GM06990 (cell line): ENCODE data around the gene ZNF460.

Experiments used
- DNase-seq: peaks from one replicate; pipeline ENCODE4 v3.0.0-alpha.2; 2011; ENCODE audit not compliant: insufficient read length; ENCODE audit errors: extremely low read depth
- H3K27me3 ChIP-seq: replicated peaks from 2 replicates; pipeline ENCODE4 v1.6.0; 2011; ENCODE audit warnings: low read length; ENCODE audit not compliant: control insufficient read depth, insufficient read depth
- H3K36me3 ChIP-seq: 2 replicates; pipeline ENCODE4 v1.5.1; 2011; ENCODE audit warnings: low read length; ENCODE audit not compliant: control insufficient read depth, insufficient read depth
- H3K4me3 ChIP-seq: replicated peaks from 2 replicates; pipeline ENCODE4 v1.5.1; 2011; ENCODE audit warnings: low read depth, mild to moderate bottlenecking, control low read depth, low read length
- TF ChIP-seq, protein P1 (sequence below): IDR thresholded peaks from 2 replicates; pipeline ENCODE4 v1.5.1; 2011; ENCODE audit warnings: low read length, control low read depth, mild to moderate bottlenecking, inconsistent platforms; ENCODE audit not compliant: insufficient read depth, poor library complexity, severe bottlenecking

The ZNF460 gene

GRCh38 chr19:57324992-57325391 is 44.7 kb downstream of the ZNF460 start:
- H3K27me3 ChIP-seq = no peaks in the 10 kb centered on the region
- no peak overlapping the region for H3K4me3 ChIP-seq
- TF ChIP-seq, protein P1, sequence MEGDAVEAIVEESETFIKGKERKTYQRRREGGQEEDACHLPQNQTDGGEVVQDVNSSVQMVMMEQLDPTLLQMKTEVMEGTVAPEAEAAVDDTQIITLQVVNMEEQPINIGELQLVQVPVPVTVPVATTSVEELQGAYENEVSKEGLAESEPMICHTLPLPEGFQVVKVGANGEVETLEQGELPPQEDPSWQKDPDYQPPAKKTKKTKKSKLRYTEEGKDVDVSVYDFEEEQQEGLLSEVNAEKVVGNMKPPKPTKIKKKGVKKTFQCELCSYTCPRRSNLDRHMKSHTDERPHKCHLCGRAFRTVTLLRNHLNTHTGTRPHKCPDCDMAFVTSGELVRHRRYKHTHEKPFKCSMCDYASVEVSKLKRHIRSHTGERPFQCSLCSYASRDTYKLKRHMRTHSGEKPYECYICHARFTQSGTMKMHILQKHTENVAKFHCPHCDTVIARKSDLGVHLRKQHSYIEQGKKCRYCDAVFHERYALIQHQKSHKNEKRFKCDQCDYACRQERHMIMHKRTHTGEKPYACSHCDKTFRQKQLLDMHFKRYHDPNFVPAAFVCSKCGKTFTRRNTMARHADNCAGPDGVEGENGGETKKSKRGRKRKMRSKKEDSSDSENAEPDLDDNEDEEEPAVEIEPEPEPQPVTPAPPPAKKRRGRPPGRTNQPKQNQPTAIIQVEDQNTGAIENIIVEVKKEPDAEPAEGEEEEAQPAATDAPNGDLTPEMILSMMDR = no peak
- DNase-seq = no peak
- peaks cover 17% of the 10 kb centered on the region for H3K36me3 ChIP-seq

GRCh38 chr19:57327993-57328392 is 47.7 kb downstream of the ZNF460 start:
- TF ChIP-seq, protein P1 = no peak
- H3K27me3 ChIP-seq = no peaks in the 10 kb centered on the region
- peaks cover 17% of the 10 kb centered on the region for H3K36me3 ChIP-seq
- no peak for DNase-seq
- no peak overlapping the region for H3K4me3 ChIP-seq

DNA sequence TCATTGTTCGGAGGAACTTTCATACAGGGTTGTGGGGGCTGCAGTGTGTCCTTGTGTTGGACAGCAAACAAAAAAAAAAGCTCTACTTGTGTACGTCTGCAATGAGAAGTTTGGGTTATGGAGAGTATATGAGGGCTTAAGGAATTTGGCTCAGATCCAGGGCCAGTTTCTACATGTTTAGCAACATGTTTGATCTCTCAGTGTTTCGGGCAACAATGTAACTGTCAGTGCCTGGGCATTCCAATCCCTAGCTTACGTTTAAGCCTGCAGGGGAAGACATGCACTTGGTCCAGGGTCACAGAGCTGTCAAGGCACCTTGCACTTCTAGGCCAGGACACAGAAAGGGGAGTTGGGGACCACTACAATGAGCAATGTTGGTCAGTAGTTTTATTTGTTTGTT is 53.9 kb downstream of the ZNF460 start:
- no peaks in the 10 kb centered on the region; the same call in 1 of the 2 replicates for H3K36me3 ChIP-seq
- TF ChIP-seq, protein P1 = no peak
- H3K4me3 ChIP-seq = no peak overlapping the region
- DNase-seq = no peak
- no peaks in the 10 kb centered on the region for H3K27me3 ChIP-seq

GRCh38 chr19:57338877-57339276 is 58.6 kb downstream of the ZNF460 start:
- no peaks in the 10 kb centered on the region for H3K27me3 ChIP-seq
- H3K4me3 ChIP-seq = no peak overlapping the region
- TF ChIP-seq, protein P1 = no peak
- H3K36me3 ChIP-seq = no peaks in the 10 kb centered on the region; the same call in 1 of the 2 replicates
- DNase-seq = no peak

GRCh38 chr19:57342582-57342981 is 62.3 kb downstream of the ZNF460 start:
- no peak overlapping the region for H3K4me3 ChIP-seq
- H3K36me3 ChIP-seq = no peaks in the 10 kb centered on the region; the same call in 1 of the 2 replicates
- TF ChIP-seq, protein P1 = no peak
- no peak for DNase-seq
- no peaks in the 10 kb centered on the region for H3K27me3 ChIP-seq
